Cardiac muscle cell (in vitro differentiated cells and primary cell): ENCODE results near the gene CAPN3. TPM values are rescaled to one million over a fixed set of nuclear protein-coding genes. Genes with fewer than 3 reads are reported as not detected.

Experiments
- DNase-seq, 2 donors: peaks; one replicate each; pipeline versions ENCODE4 v3.0.0 to v3.0.0-alpha.2; 2010 to 2017; ENCODE audit warnings: low read depth in 1 of 2, low spot score in 1 of 2
- H3K27ac ChIP-seq: fragments of 200-600 bp; sonication (generic); 2 replicates; pipeline ENCODE4 v1.5.1; 2016
- H3K27me3 ChIP-seq: fragments of 200-600 bp; sonication (generic); 2 replicates; pipeline ENCODE4 v1.6.0; 2016; ENCODE audit warnings: control low read depth
- H3K36me3 ChIP-seq: fragments of 200-600 bp; sonication (generic); 2 replicates; pipeline ENCODE4 v1.5.1; 2016; ENCODE audit warnings: control low read depth
- H3K4me1 ChIP-seq: fragments of 200-600 bp; sonication (generic); 2 replicates; pipeline ENCODE4 v1.8.1; 2017; ENCODE audit warnings: low read depth, mild to moderate bottlenecking, mixed run types
- H3K4me3 ChIP-seq: fragments of 200-600 bp; sonication (generic); 2 replicates; pipeline ENCODE4 v1.5.1; 2016; ENCODE audit warnings: mild to moderate bottlenecking
- H3K9me3 ChIP-seq: fragments of 200-600 bp; sonication (generic); 2 replicates; pipeline ENCODE4 v1.5.1; 2017; ENCODE audit warnings: low read depth, mild to moderate bottlenecking, control low read depth
- polyA plus RNA-seq: library from polyadenylated mRNA; unstranded; fragments of >200 nt; fragmentation: Nextera tagmentation; extraction: Ambion mirVana; gene quantifications from 2 replicates; pipeline ENCODE4 v1.2.1, GENCODE V29; 2016
- total RNA-seq: library from RNA; depleted of rRNA; stranded (reverse); fragments of >200 nt; gene quantifications from 2 replicates; pipeline ENCODE4 v1.2.3, GENCODE V29; 2016
- TF ChIP-seq, protein P1 (sequence below): IDR thresholded peaks from 2 replicates; pipeline ENCODE4 v1.5.1; 2012; ENCODE audit warnings: low read depth, mild to moderate bottlenecking, low read length

Gene CAPN3
- total and polyA plus RNA-seq, 2 experiments from 2014 or later, result 47.0 to 88.3 TPM

GRCh38 chr15:42444415-42445063 lies 85.2 kb downstream of the CAPN3 start:
- TF ChIP-seq, protein P1, sequence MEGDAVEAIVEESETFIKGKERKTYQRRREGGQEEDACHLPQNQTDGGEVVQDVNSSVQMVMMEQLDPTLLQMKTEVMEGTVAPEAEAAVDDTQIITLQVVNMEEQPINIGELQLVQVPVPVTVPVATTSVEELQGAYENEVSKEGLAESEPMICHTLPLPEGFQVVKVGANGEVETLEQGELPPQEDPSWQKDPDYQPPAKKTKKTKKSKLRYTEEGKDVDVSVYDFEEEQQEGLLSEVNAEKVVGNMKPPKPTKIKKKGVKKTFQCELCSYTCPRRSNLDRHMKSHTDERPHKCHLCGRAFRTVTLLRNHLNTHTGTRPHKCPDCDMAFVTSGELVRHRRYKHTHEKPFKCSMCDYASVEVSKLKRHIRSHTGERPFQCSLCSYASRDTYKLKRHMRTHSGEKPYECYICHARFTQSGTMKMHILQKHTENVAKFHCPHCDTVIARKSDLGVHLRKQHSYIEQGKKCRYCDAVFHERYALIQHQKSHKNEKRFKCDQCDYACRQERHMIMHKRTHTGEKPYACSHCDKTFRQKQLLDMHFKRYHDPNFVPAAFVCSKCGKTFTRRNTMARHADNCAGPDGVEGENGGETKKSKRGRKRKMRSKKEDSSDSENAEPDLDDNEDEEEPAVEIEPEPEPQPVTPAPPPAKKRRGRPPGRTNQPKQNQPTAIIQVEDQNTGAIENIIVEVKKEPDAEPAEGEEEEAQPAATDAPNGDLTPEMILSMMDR, result no peak
- Histone ChIP-seq H3K36me3 (peaks cover 51% of the 10 kb centered on the region), H3K27me3 (no peaks in the 10 kb centered on the region), H3K4me1 (no peaks in the 10 kb centered on the region), H3K27ac (no peak overlapping the region), H3K9me3 (no peaks in the 10 kb centered on the region), H3K4me3 (no peak overlapping the region)
- DNase-seq, result peak in 1 of 2 donors; percentile 6

DNA sequence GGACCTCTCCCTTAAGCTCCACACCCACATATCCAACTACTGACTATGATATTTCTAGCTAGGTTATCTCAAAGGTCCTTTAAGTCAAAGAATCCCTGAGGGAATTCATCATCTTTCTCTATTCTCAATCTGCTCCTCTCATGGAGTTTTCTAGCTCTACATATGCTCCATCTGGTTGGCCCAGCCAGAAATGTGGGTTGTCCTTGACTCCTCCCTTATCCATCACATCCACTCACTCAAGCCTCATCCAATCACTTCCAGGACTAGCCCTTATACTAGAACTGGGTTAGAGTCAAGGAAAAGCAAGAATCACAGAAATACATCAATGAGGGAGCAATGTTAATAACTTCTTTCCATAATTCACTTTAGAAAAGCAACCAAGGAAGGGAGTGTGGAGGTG lies 86.2 kb downstream of the CAPN3 start:
- H3K9me3 ChIP-seq, result no peaks in the 10 kb centered on the region
- H3K4me1 ChIP-seq, result no peaks in the 10 kb centered on the region
- TF ChIP-seq, protein P1, result no peak
- no peak overlapping the region for H3K4me3 ChIP-seq
- peaks cover 46% of the 10 kb centered on the region for H3K36me3 ChIP-seq
- no peak for DNase-seq
- no peak overlapping the region for H3K27ac ChIP-seq
- H3K27me3 ChIP-seq, result no peaks in the 10 kb centered on the region

DNA sequence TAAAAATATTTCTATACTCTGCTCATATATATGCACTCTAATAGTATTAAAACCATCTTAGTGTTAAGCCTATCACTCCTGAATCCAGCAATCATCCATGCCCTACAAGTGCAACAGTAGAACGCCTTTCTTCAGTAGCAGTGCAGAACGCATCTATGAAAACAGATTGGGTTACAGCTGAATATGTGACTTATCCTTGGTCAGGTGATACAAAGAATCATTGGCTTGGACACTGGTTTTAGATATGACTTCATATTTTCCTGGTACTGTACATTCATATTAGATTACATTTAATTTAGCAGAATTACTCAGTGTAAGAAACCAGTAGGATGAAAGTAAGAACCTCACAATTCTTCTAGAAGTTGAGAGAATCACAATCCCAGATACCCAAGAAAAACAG lies 88.3 kb downstream of the CAPN3 start:
- no peak overlapping the region for H3K27ac ChIP-seq
- TF ChIP-seq, protein P1, result no peak
- no peaks in the 10 kb centered on the region for H3K27me3 ChIP-seq
- no peak overlapping the region for H3K4me3 ChIP-seq
- H3K9me3 ChIP-seq, result no peaks in the 10 kb centered on the region
- no peak for DNase-seq
- H3K36me3 ChIP-seq, result peaks cover 38% of the 10 kb centered on the region
- no peaks in the 10 kb centered on the region for H3K4me1 ChIP-seq

DNA sequence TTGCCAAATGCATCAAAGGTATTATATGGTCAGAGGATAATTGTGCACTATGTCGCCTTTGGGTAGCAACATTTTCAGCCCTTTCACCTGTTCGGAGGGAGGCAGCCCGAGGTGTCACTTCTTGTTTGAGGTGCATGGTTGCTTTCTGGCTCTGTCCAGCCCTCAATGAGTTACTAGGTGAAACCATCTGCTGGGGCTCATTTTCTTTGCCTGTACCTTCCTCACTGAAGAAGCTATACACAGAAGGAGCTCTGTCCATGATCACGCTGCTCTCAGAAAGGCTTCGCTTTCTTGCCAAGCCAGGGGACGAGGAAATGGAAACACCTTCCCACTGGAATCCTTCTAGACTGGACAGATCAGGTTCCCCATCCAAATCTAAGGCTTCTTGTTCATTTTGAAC lies 89.0 kb downstream of the CAPN3 start:
- no peak for DNase-seq
- H3K9me3 ChIP-seq, result no peaks in the 10 kb centered on the region
- H3K27me3 ChIP-seq, result no peaks in the 10 kb centered on the region
- peaks cover 38% of the 10 kb centered on the region for H3K36me3 ChIP-seq
- no peak overlapping the region for H3K27ac ChIP-seq
- TF ChIP-seq, protein P1, result no peak
- no peak overlapping the region for H3K4me3 ChIP-seq
- H3K4me1 ChIP-seq, result no peaks in the 10 kb centered on the region

DNA sequence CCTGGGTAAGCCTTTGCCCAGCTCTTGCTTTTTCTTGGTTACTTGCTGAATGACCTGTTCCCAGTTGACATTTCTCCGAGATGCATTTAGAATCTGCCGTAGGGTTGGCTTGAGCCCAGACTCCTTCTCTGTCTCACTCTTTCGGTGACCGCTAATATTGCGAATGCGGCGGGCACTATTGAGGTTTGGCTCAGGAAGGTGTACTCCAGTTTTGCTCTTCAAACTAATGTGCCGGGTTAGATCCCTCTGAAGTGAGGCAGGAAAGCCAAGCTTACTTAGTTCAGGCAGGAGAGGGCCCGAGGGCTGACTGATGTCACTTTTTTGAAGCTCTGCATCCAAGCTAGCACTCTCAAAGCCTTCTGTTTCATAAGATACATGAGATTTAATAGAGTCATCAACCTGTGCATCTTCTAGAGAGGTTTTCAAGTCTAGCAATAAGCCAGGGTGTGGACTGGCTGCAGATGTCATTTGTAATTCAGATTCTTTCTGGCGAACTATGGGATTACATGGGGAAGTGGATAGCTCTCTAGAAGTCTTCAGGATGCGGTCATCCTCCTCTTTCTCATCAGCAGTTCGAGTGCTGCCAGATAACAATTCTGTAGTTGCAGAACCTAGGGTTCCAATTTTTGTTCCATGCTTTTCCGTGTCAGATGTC lies 90.6 kb downstream of the CAPN3 start:
- H3K36me3 ChIP-seq, result peaks cover 32% of the 10 kb centered on the region
- H3K4me1 ChIP-seq, result no peaks in the 10 kb centered on the region

More for the DNA sequence above, 90.6 kb downstream of the CAPN3 start:
- Histone ChIP-seq H3K9me3 (no peaks in the 10 kb centered on the region), H3K4me3 (no peak overlapping the region), H3K27me3 (no peaks in the 10 kb centered on the region), H3K27ac (no peak overlapping the region)
- TF ChIP-seq, protein P1, result no peak
- no peak for DNase-seq
